K562 (cell line): Measurements from ENCODE around the gene ARID3A. TPM values are rescaled to one million over a fixed set of nuclear protein-coding genes. Genes with fewer than 3 reads are reported as not detected.

Source experiments
- CHD2 ChIP-seq: IDR thresholded peaks from 2 replicates; pipeline ENCODE4 v1.6.1; 2011; ENCODE audit warnings: low read depth, low read length
- E2F6 ChIP-seq, 2 experiments: IDR thresholded peaks; 2 replicates each; pipeline ENCODE4 v1.6.1; 2011; ENCODE audit warnings: borderline replicate concordance in 1 of 2, control low read depth in 1 of 2, low read depth in 1 of 2, low read length in 1 of 2, mild to moderate bottlenecking in 1 of 2, mixed read lengths in 1 of 2, moderate library complexity in 1 of 2; ENCODE audit not compliant: insufficient read depth in 1 of 2, insufficient read length in 1 of 2, poor library complexity in 1 of 2, severe bottlenecking in 1 of 2; ENCODE audit errors: extremely low read depth in 1 of 2
- FOXA3 ChIP-seq, 2 experiments: fragments of 450-650 bp in 1 of 2; sonication (generic) in 1 of 2; formaldehyde crosslinking; IDR thresholded peaks in 1 of 2; conservative IDR thresholded peaks in 1 of 2; 2 replicates each; pipeline versions ENCODE4 v1.4.0 to v1.8.0; 2020 to 2022; ENCODE audit warnings: mild to moderate bottlenecking in 2 of 2, missing genetic modification reagents in 1 of 2
- HINFP ChIP-seq: fragments of 450-650 bp; conservative IDR thresholded peaks from 2 replicates; pipeline ENCODE4 v1.6.1; 2016; ENCODE audit warnings: missing genetic modification characterization, low read depth, mild to moderate bottlenecking, control low read depth, missing compliant biosample characterization
- KLF10 ChIP-seq: fragments of 250-450 bp; sonication (Bioruptor Pico); IDR thresholded peaks from 2 replicates; pipeline ENCODE4 v1.6.1; 2021; ENCODE audit warnings: matching md5 sums
- NONO ChIP-seq, 2 experiments: fragments of 200-400 bp in 1 of 2; fragments of 450-650 bp in 1 of 2; formaldehyde crosslinking in 1 of 2; IDR thresholded peaks; 2 replicates each; pipeline ENCODE4 v1.6.1; 2017; ENCODE audit warnings: low read depth in 2 of 2, mild to moderate bottlenecking in 2 of 2, moderate library complexity in 2 of 2, low read length in 1 of 2
- PKNOX1 ChIP-seq: fragments of 450-650 bp; IDR thresholded peaks from 2 replicates; pipeline ENCODE4 v1.6.1; 2016
- POLR2B ChIP-seq: fragments of 450-650 bp; IDR thresholded peaks from 2 replicates; pipeline ENCODE4 v1.6.1; 2018; ENCODE audit warnings: low read depth; ENCODE audit not compliant: partially characterized antibody
- RB1 ChIP-seq: fragments of 450-650 bp; IDR thresholded peaks from 2 replicates; pipeline ENCODE4 v1.6.1; 2017; ENCODE audit warnings: low read depth, mild to moderate bottlenecking
- RBBP5 ChIP-seq: fragments of 200-600 bp; sonication (generic); IDR thresholded peaks from 2 replicates; pipeline ENCODE4 v1.6.1; 2012; ENCODE audit warnings: borderline replicate concordance, mild to moderate bottlenecking, low read length, control low read depth, inconsistent platforms; ENCODE audit not compliant: insufficient read depth, poor library complexity, severe bottlenecking
- SRF ChIP-seq, 2 experiments: fragments of 250-450, 450-650 bp in 1 of 2; sonication (Bioruptor Pico) in 1 of 2; sonication (generic) in 1 of 2; formaldehyde crosslinking; IDR thresholded peaks; 2 replicates each; pipeline versions ENCODE4 v1.5.0 to v1.5.1; 2020 to 2022; ENCODE audit warnings: mild to moderate bottlenecking in 1 of 2, missing genetic modification reagents in 1 of 2
- TEAD4 ChIP-seq, 2 experiments: sonication (generic) in 1 of 2; formaldehyde crosslinking in 1 of 2; IDR thresholded peaks; 2 replicates each; pipeline versions ENCODE4 v1.6.1 to v1.8.0; 2012 to 2022; ENCODE audit warnings: borderline replicate concordance in 1 of 2, inconsistent platforms in 1 of 2, low read length in 1 of 2, mild to moderate bottlenecking in 1 of 2, missing genetic modification reagents in 1 of 2
- VEZF1 ChIP-seq: fragments of 200-800 bp; sonication (Bioruptor generic); IDR thresholded peaks from 2 replicates; pipeline ENCODE4 v1.6.1; 2017; ENCODE audit warnings: missing genetic modification characterization, missing compliant biosample characterization
- ZBTB33 ChIP-seq: sonication (generic); formaldehyde crosslinking; IDR thresholded peaks from 2 replicates; pipeline ENCODE4 v1.8.1; 2023; ENCODE audit warnings: mild to moderate bottlenecking, missing genetic modification reagents
- ZNF512 ChIP-seq: IDR thresholded peaks from 2 replicates; pipeline ENCODE4 v1.6.1; 2016; ENCODE audit warnings: missing genetic modification characterization, missing compliant biosample characterization
- polyA plus RNA-seq, 8 experiments: library from polyadenylated mRNA; depleted of rRNA in 4 of 8; stranded (reverse) in 5 of 8; unstranded in 3 of 8; fragments of >200 nt; fragmentation: Nextera tagmentation in 2 of 8; fragmentation: Illumina TruSeq in 1 of 8; extraction: Ambion mirVana in 2 of 8; extraction: Trizol in 1 of 8; gene quantifications; 2 replicates each; pipeline versions ENCODE4 v1.2.1 to v1.2.3, GENCODE V29; 2011 to 2014; ENCODE audit warnings: inconsistent platforms in 1 of 8, missing spikeins in 1 of 8
- total RNA-seq, 7 experiments: library from RNA; depleted of rRNA in 6 of 7; stranded (reverse); fragments of >200 nt in 6 of 7; fragmentation: Illumina TruSeq in 2 of 7; extraction: Trizol in 2 of 7; gene quantifications; 2 replicates each; pipeline versions ENCODE4 v1.2.1 to v1.2.3, GENCODE V29; 2011 to 2021; ENCODE audit warnings: low replicate concordance in 1 of 7

The ARID3A gene
- total and polyA plus RNA-seq, 9 of the 15 experiments (the other 6 are each of a cell fraction or from before 2014, with no cell fraction given), result 1.4 to 118 (median 31.2) TPM

GRCh38 chr19:900302-901111, 25.3 kb upstream of the ARID3A start (continued):
- TF ChIP-seq HINFP (tag), result no peak
- TF ChIP-seq E2F6 (IDR thresholded peaks at IDR 0.05; ENCODE audit: borderline replicate concordance in 1 of 2, extremely low read depth in 1 of 2, insufficient read depth in 1 of 2, insufficient read length in 1 of 2, low read depth in 1 of 2, low read length in 1 of 2, poor library complexity in 1 of 2, severe bottlenecking in 1 of 2), result peak; percentile 21 to 35
- peak; percentile 95 for TF ChIP-seq VEZF1 (CRISPR knock-in tag)
- no peak for TF ChIP-seq RB1
- TF ChIP-seq ZNF512, result no peak
- 0 out of 2 replicates have a peak, but pooled peaks have one; percentile 14 for TF ChIP-seq TEAD4 (IDR thresholded peaks at IDR 0.05; ENCODE audit: low read length)
- no peak for TF ChIP-seq TEAD4 (CRISPR knock-in tag; IDR thresholded peaks at IDR 0.05; ENCODE audit: borderline replicate concordance)
- TF ChIP-seq RBBP5, result peak; percentile 13
- no peak for TF ChIP-seq SRF (CRISPR knock-in tag; IDR thresholded peaks at IDR 0.05)
- TF ChIP-seq PKNOX1, result peak; percentile 38
- 0 out of 2 replicates have a peak, but pooled peaks have one; percentile 19 for TF ChIP-seq CHD2
- TF ChIP-seq KLF10 (CRISPR knock-in tag), result no peak
- TF ChIP-seq ZBTB33, result peak; percentile 96
- no peak for TF ChIP-seq FOXA3 (CRISPR knock-in tag; conservative IDR thresholded peaks at IDR 0.05 in 1 of 2, IDR thresholded peaks at IDR 0.05 in 1 of 2)
- peak; percentile 65 for TF ChIP-seq POLR2B
- TF ChIP-seq NONO (IDR thresholded peaks at IDR 0.05; ENCODE audit: low read depth in 2 of 2, low read length in 1 of 2), result 0 out of 4 replicates have a peak, but pooled peaks of 1 of the 2 experiments have one; percentile 53
